Colonic mucosa (tissue), 4 donors: ENCODE data around the gene MSTN. TPM values are rescaled to one million over a fixed set of nuclear protein-coding genes. Genes with fewer than 3 reads are reported as not detected.

ENCODE experiments used
- DNase-seq: peaks from one replicate; pipeline ENCODE4 v3.0.0-alpha.2; 2020
- H3K27ac ChIP-seq: fragments of 200-600 bp; one replicate; pipeline ENCODE4 v1.8.0; 2021
- H3K27me3 ChIP-seq: fragments of 200-600 bp; one replicate; pipeline ENCODE4 v1.8.0; 2021
- H3K36me3 ChIP-seq: fragments of 200-600 bp; one replicate; pipeline ENCODE4 v1.8.0; 2021
- H3K4me1 ChIP-seq: fragments of 200-600 bp; one replicate; pipeline ENCODE4 v1.8.0; 2021; ENCODE audit warnings: mild to moderate bottlenecking
- H3K4me3 ChIP-seq: fragments of 200-600 bp; one replicate; pipeline ENCODE4 v1.8.0; 2021
- H3K9ac ChIP-seq, 2 donors: one replicate each; pipeline ENCODE4 v1.7.0; 2013; ENCODE audit warnings: control low read depth in 2 of 2, low read depth in 2 of 2, low read length in 2 of 2
- H3K9me3 ChIP-seq: fragments of 200-600 bp; one replicate; pipeline ENCODE4 v1.8.0; 2021
- CTCF ChIP-seq: fragments of 200-600 bp; IDR thresholded peaks from one replicate; pipeline ENCODE4 v1.8.0; 2022; ENCODE audit warnings: antibody characterized with exemption, mild to moderate bottlenecking
- intact Hi-C: fragments of 100-400 bp; cut with DNase I; formaldehyde crosslinking; loops from one replicate; pipeline ENCODE4 v1.14.1; 2022
- total RNA-seq, 2 donors: library from RNA; stranded (reverse); fragmentation: NEBNext Ultra II Directional in 1 of 2; extraction: Animal tissue kit (Norgen Biotek cat#: 25700) in 1 of 2; gene quantifications; one replicate each; pipeline ENCODE4 v1.2.1, GENCODE V29; 2021
- donor health status: healthy.
- donor health status: DM: no; HTN: no; CAD: no.
- donor health status: DM: no; HTN: no; CAD: no.

Gene MSTN
- total RNA-seq, 2 donors from 2014 or later = 0.11 TPM; not detected in 1

GRCh38 chr2:190082118-190082517 is 19.6 kb upstream of the MSTN start:
- Histone ChIP-seq H3K4me3 (no peak overlapping the region), H3K4me1 (no peaks in the 10 kb centered on the region), H3K9me3 (no peaks in the 10 kb centered on the region), H3K27ac (no peak overlapping the region), H3K36me3 (no peaks in the 10 kb centered on the region), H3K9ac (no peak overlapping the region), H3K27me3 (no peaks in the 10 kb centered on the region)
- no peak for TF ChIP-seq CTCF
- DNase-seq = no peak
- intact Hi-C loops = loop anchor here (10.0 kb wide), 2 partner anchors 233 to 443 kb away; partner anchors contain the start of gene HIBCH

GRCh38 chr2:190080527-190081049 is 18.1 kb upstream of the MSTN start:
- Histone ChIP-seq H3K9me3 (no peaks in the 10 kb centered on the region), H3K9ac (no peak overlapping the region), H3K36me3 (no peaks in the 10 kb centered on the region), H3K27ac (no peak overlapping the region), H3K4me1 (no peaks in the 10 kb centered on the region), H3K4me3 (no peak overlapping the region), H3K27me3 (no peaks in the 10 kb centered on the region)
- TF ChIP-seq CTCF = no peak
- intact Hi-C loops = loop anchor here (10.0 kb wide), 2 partner anchors 234 to 444 kb away; partner anchors contain the start of gene HIBCH
- no peak for DNase-seq

- Histone ChIP-seq H3K4me1 (no peaks in the 10 kb centered on the region), H3K9ac (no peak overlapping the region), H3K4me3 (no peak overlapping the region), H3K36me3 (no peaks in the 10 kb centered on the region), H3K27me3 (no peaks in the 10 kb centered on the region), H3K27ac (no peak overlapping the region), H3K9me3 (no peaks in the 10 kb centered on the region)
- DNase-seq = no peak
- no peak for TF ChIP-seq CTCF
- intact Hi-C loops = no loop called here
These were observed 16.6 kb upstream of the MSTN start for GRCh38 chr2:190079160-190079559.

- intact Hi-C loops = no loop called here
- H3K4me3 ChIP-seq = no peak overlapping the region
- no peak for DNase-seq
- H3K4me1 ChIP-seq = no peaks in the 10 kb centered on the region
- TF ChIP-seq CTCF = no peak
- H3K9me3 ChIP-seq = no peaks in the 10 kb centered on the region
- H3K9ac ChIP-seq = no peak overlapping the region
- H3K27me3 ChIP-seq = no peaks in the 10 kb centered on the region
- no peak overlapping the region for H3K27ac ChIP-seq
- no peaks in the 10 kb centered on the region for H3K36me3 ChIP-seq
These were observed 13.1 kb upstream of the MSTN start for GRCh38 chr2:190075623-190076022.

- no peak overlapping the region for H3K27ac ChIP-seq
- H3K4me3 ChIP-seq = no peak overlapping the region
- no peaks in the 10 kb centered on the region for H3K4me1 ChIP-seq
- no peak overlapping the region for H3K9ac ChIP-seq
- peak; percentile 33 for DNase-seq
- H3K27me3 ChIP-seq = no peaks in the 10 kb centered on the region
- H3K36me3 ChIP-seq = no peaks in the 10 kb centered on the region
- TF ChIP-seq CTCF = peak; percentile 36
- no peaks in the 10 kb centered on the region for H3K9me3 ChIP-seq
- intact Hi-C loops = loop anchor here (5.0 kb wide), 1 partner anchor 318 kb away; no protein-coding TSS in a partner anchor
These were observed 7.6 kb upstream of the MSTN start for GRCh38 chr2:190069936-190070696.
